MM.1S (cell line): Measurements from ENCODE around the gene RBL1.

ENCODE experiments used
- EZH2 ChIP-seq: fragments of 300-600 bp; sonication (generic); optimal IDR thresholded peaks from 2 replicates; pipeline ENCODE3; 2017; ENCODE audit warnings: low read depth, mild to moderate bottlenecking, antibody characterized with exemption, low read length, mixed read lengths
- EZH2phosphoT487 ChIP-seq: fragments of 300-600 bp; sonication (generic); IDR thresholded peaks from 2 replicates; pipeline ENCODE4 v1.6.1; 2018; ENCODE audit warnings: antibody characterized with exemption, low read length
- TF ChIP-seq, protein P1 (sequence below): fragments of 300-600 bp; sonication (generic); IDR thresholded peaks from 2 replicates; pipeline ENCODE4 v1.5.1; 2016; ENCODE audit warnings: antibody characterized with exemption, low read length, mixed read lengths

DNA sequence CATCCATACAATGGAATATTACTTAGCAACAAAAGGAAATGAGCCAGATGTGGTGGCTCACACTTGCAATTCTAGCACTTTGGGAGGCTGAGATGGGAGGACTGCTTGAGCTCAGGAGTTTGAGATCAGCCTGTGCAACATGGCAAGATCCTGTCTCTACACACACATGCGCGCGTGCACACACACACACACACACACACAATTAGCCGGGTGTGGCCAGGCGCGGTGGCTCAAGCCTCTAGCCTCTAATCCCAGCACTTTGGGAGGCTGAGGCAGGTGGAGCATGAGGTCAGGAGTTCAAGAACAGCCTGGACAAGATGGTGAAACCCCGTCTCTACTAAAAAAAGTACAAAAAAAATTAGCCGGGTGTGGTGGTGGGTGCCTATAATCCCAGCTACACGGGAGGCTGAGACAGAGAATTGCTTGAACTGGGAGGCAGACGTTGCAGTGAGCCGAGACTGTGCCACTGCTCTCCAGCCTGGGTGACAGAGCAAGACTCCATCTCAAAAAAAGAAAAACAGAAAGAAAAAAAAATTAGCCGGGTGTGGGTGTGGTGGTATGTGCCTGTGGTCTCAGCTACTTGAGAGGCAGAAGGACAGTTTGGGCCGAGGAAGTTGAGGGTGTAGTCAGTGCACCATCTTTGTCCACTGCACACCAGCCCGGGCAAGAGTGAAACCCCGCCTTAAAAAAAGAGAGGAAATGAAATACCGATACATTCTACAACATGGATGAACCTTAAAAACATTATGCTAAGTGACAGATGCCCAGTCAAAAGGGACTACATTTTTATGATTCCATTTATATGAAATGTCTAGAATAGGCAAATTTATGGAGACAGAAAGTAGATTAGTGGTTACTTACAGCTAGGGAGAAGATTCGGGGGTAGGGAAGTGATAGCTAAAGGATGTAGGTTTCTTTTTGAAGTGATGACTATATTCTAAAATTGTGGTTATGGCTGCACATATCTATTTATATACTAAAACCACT lies 52.5 kb downstream of the RBL1 start:
- TF ChIP-seq, protein P1, sequence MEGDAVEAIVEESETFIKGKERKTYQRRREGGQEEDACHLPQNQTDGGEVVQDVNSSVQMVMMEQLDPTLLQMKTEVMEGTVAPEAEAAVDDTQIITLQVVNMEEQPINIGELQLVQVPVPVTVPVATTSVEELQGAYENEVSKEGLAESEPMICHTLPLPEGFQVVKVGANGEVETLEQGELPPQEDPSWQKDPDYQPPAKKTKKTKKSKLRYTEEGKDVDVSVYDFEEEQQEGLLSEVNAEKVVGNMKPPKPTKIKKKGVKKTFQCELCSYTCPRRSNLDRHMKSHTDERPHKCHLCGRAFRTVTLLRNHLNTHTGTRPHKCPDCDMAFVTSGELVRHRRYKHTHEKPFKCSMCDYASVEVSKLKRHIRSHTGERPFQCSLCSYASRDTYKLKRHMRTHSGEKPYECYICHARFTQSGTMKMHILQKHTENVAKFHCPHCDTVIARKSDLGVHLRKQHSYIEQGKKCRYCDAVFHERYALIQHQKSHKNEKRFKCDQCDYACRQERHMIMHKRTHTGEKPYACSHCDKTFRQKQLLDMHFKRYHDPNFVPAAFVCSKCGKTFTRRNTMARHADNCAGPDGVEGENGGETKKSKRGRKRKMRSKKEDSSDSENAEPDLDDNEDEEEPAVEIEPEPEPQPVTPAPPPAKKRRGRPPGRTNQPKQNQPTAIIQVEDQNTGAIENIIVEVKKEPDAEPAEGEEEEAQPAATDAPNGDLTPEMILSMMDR: no peak
- TF ChIP-seq EZH2phosphoT487 (no peak), EZH2 (no peak)
